ENCODE results near the gene XRN2.

The XRN2 gene

DNA sequence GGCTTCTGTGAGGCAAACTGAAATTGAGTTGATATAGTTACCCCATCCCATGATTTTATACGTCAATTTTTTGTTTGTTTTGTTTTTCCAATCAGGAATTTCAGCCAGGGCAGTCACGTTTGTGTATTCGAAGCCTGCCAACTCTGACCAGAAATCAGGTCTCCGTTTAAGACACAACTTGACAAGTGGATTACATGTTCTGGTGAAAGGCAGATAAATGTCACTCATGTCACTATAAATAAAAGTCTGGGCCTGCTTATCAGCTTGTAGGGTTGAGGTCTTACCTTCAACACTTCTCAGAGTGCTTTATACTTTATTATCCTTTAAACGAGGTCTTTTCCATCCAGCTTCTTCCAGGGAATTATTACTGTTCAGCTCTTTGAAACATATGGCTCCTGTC lies 8.4 kb upstream of the XRN2 start:
- no peak for DNase-seq (ENCODE audit: low spot score)

GRCh38 chr20:21301940-21302663 lies 1.0 kb upstream of the XRN2 start:
- DNase-seq (ENCODE audit: low spot score), result no peak

GRCh38 chr20:21302664-21303060 lies 469 bp upstream of the XRN2 start:
- no peak for DNase-seq (ENCODE audit: low spot score)

GRCh38 chr20:21303872-21304586 lies 898 bp downstream of the XRN2 start:
- no peak for DNase-seq (ENCODE audit: low spot score)

- DNase-seq (ENCODE audit: low spot score), result no peak
These were observed 5.2 kb downstream of the XRN2 start for GRCh38 chr20:21308340-21308739.

DNA sequence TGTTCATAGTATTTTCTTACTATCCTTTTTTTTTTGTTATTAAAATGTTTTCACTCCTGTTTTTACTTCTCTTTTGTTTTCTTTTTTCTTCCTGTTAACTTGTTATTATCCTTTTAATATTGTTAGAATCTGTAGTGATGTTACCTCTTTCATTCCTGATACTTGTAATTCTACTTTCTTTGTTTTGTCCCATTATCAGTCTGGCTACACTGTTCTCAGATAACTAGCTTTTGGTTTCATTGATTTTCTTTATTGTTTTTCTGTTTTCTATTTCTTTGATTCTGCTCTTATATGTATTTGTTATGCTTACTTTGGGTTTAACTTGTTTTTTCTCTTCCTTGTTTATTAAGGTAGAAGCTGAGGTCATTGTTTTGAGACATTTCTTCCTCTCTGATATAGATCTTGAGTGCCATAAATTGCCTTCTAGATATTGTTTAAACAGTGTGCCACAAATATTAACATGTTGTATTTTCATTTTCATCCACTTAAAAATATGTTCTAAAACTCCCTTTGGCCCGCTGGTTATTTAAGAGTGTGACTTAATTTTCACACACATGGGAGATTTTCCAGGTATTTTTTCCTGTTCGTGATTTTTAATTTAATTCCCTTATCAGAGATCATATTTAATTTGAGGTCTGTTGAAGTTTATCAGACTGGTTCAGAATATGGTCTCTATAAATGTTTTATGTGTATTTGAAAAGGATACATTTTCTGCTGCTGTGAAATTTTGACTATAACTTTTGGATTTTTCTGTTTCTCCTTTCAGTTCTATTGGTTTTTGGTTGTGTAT lies 6.7 kb downstream of the XRN2 start:
- DNase-seq (ENCODE audit: low spot score), result no peak

DNA sequence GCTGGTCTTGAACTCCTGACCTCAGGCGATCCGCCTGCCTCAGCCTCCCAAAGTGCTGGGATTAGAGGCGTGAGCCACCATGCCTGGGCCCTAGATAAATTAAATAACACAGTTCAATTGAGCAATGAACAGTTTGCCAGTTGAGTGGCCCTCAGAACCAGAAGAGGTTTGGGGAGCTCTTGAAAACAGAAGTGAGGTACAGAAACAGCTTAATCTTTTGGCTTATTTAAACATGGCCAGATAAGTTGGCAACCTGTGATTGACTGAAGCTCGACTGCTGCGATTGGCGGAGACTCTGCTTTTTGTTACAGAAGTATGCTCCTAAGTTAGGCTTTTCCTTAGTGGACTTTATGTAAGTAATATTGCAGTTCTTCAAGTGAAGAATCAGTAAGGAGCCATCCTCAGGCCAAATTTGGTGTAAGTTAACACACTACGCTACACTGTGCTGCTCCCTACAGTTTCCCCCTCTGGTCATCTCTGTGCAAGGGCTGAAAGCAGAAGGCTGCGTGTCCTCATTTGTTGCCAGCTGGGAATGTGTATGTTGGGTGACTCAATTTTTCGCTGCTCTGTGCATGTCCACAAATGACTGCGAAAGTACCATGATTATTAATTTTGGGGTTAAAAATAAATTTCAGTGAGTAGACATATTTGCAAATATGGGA lies 9.8 kb downstream of the XRN2 start:
- no peak for DNase-seq (ENCODE audit: low spot score)

DNA sequence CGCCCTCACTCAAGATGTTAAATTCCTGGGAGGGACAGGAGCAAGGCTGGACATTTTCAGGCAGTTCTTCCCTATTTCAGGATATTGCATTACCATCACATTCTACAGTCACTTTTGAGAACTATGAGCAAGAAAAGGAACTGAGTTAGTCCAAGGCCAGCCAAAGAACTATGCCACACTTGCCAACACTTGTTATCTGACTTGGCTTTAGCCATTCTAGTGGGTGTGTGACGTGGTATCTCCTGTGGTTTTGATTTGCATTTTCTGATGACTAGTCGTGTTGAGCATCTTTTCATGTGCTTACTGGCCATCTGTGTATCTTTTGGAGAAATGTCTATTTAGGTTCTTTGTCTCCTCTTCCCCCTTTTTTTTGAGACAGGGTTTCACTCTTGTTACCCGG lies 12.0 kb downstream of the XRN2 start:
- peak; percentile 50 for DNase-seq (ENCODE audit: low spot score)

- no peak for DNase-seq (ENCODE audit: low spot score)
These were observed 19.1 kb downstream of the XRN2 start for GRCh38 chr20:21322083-21322710.

DNA sequence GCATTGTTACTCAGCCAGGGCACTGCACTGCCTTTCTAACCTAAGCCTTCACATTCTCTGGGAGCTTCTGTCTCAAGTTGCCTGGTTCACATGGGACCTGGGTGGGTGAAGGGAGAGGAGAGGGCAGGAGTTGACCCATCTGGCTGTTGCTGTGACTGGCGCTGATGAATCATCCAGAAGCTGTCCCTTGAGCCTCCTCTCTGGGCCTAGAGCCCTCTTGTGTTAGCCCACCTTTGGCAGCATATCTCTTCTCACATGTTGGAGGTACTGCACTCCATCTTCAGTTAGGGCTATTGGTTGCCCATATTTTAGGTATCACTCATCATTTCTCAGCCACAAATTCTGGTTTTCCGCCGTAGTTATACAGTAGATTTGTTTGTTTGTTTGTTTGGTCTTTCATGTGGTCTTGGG lies 19.8 kb downstream of the XRN2 start:
- no peak for DNase-seq (ENCODE audit: low spot score)

GRCh38 chr20:21323640-21324039 lies 20.5 kb downstream of the XRN2 start:
- DNase-seq (ENCODE audit: low spot score), result peak; percentile 23

GRCh38 chr20:21324126-21324525 lies 21.0 kb downstream of the XRN2 start:
- no peak for DNase-seq (ENCODE audit: low spot score)

DNA sequence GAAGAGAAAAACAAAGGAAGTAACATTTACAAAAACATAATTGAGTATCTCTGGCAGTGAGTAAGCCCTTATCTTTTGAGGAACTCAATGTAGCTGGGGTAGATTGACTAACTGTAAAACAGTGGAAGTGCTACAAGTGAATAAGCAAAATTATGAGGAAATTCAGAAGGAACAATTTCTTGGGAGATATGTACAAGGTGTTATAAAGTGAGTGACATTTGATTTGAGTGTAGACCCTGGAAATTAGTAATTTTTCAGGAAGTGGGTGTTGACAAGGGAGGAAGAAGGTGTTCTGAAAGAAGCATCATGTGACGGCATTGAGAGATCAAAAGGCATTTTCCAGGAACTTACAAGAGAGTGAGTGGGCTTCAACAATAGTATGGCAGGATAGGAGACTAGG lies 22.2 kb downstream of the XRN2 start:
- no peak for DNase-seq (ENCODE audit: low spot score)

DNA sequence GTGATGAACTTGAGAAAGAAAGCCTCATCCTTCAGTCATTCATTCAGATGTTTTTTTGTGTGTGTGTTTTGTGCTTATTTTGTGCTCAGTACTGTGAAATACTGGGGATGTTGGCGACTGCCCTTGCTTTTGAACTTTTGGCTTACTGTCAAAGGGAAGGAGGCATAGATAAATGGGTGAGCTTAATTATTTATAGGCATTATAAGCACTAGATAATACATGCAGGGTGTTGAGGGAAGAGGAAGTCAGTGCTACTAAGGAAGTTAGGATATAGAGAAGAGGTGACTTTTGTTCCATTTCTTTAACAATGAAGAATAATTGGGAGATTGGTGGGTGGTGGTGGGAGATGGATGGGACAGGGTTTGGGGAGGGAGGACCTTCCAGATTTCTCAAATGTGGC lies 23.6 kb downstream of the XRN2 start:
- no peak for DNase-seq (ENCODE audit: low spot score)

DNA sequence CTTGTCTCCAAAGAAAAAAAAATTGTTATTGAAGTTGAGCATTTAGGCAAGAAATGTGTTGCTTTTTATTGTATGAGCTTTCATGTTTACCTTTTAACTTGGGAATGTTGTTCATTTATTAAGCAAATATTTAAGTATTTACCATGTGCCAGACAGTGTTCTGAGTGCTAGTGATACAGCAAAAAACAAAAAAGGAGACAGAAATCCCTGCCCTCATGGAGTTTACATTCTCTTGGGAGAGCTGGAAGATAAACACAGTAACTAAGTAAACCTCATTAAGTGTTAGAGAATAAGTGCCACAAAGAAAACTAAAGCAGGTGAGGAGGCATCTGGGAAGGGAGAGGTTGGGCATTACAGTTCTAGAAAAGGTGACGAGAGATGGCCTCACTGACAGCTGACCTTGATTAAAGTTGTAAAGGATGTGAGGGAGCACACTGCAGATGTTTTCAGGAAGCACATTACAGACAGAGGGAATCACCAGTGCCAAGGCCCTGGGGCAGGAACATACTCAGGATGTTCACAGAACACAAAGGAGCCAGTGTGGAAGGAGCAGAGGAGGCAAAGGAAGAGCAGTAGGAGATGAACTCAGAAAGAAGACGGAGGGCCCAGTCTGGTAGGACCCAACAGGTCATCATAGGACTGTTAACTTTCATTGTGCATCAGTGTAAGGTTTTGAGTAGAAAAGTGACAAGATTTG lies 33.5 kb downstream of the XRN2 start:
- DNase-seq (ENCODE audit: low spot score), result no peak

GRCh38 chr20:21338291-21338690 lies 35.2 kb downstream of the XRN2 start:
- DNase-seq (ENCODE audit: low spot score), result no peak

DNA sequence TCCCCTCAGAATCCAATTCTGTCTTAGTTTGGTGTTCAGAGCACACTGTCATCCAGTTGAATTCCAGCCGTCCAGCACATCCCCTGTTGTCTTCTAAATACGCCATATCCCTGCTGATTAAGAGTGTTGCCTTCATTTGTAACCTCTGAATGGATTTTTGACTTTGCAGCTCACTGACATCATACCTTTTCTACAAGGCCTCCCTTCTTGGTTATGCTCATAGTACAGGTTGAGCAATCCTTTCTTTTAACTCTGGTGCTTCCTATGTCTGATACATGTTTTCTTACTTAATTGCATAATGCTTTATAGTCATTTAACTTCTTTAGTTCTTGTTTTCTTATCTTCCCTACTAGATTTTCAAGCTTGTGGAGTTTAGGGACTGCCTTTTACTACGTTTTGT lies 36.4 kb downstream of the XRN2 start:
- DNase-seq (ENCODE audit: low spot score), result no peak

DNA sequence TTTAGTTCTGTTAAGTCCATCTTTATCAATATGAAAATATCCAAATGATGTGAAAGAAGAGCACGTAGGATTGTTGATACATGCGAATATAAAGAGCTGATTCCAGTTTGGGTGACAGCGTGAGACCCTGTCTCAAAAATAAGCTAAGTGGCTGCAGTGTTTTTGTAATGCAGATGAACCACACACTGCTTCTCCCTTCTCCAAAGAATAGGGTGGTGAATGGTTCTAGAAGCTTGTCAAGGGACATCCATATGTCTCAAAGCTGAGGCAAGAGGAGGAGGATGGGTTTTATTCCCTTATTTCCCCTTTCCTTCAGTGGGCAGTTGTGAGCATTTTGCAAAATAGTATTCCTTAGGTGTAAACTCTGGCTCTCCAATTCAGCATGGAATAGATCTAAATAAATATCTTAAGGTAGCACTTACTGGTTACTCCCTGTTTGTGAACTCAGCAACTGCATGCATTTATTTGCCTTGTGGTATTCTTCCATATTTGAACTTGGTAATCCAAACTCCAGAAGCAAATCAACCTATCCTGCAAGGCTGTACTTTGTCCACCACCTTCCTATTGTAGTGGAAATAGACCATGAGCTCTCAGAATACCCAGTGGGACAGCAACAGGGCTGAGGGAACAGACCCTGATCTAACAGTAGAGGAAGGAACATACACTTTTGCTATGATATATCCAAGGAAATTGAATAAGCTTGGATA lies 38.0 kb downstream of the XRN2 start:
- DNase-seq (ENCODE audit: low spot score), result no peak

DNA sequence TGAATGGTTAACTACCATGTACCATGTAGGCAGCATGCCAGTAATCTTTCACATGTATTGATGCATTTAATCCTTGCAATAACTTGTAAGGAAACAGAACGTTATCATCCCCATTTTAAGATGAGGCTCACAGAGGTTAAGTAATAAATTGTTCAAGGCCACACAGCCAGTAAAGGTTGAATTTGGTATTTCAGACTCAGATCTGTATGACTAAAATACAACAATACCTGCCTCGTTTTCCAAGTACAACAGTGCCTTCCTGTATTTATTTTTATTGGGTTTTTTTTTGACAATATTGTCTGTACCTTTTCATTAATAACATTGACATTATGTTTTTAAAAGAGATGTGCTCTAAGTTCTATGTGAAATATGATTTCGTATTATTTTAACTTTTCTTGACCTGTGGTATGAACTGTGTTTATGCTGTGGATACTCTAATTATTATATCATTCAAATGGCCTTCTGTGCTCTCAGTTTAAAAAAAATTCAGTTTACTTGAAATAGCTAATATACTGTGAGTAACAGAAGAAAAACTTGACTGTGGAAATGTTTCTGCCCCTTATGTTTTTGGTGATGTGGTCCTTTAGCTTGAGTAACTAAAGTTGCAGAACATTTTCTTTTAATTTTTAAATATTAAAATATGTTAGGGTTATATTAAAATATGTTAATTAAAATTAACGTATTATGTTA lies 39.7 kb downstream of the XRN2 start:
- DNase-seq (ENCODE audit: low spot score), result no peak

Measured in GM03348 (cell line).